SJCRH30 (cell line): ENCODE data around the gene HACD1. TPM values are rescaled to one million over a fixed set of nuclear protein-coding genes. Genes with fewer than 3 reads are reported as not detected.

Experiments used
- DNase-seq, 2 experiments: peaks; one replicate each; pipeline ENCODE4 v3.0.0-alpha.2; 2015 to 2020
- H3K27ac ChIP-seq: fragments of 250-450 bp; sonication (Bioruptor Pico); 2 replicates; pipeline ENCODE4 v1.5.1; 2020; ENCODE audit warnings: mild to moderate bottlenecking, moderate library complexity
- H3K27me3 ChIP-seq: fragments of 250-450 bp; sonication (Bioruptor Pico); 2 replicates; pipeline ENCODE4 v1.5.1; 2020; ENCODE audit warnings: mild to moderate bottlenecking, moderate library complexity
- H3K36me3 ChIP-seq: fragments of 250-450 bp; sonication (Bioruptor Pico); 2 replicates; pipeline ENCODE4 v1.5.1; 2020; ENCODE audit warnings: mild to moderate bottlenecking, moderate library complexity
- H3K4me1 ChIP-seq: fragments of 250-450 bp; sonication (Bioruptor Pico); 2 replicates; pipeline ENCODE4 v1.5.1; 2020; ENCODE audit warnings: mild to moderate bottlenecking, moderate library complexity
- H3K4me3 ChIP-seq: fragments of 250-450 bp; sonication (Bioruptor Pico); 2 replicates; pipeline ENCODE4 v1.5.1; 2020; ENCODE audit warnings: mild to moderate bottlenecking, moderate library complexity
- H3K9me3 ChIP-seq: fragments of 250-450 bp; sonication (Bioruptor Pico); replicated peaks from 2 replicates; pipeline ENCODE4 v1.5.1; 2020; ENCODE audit warnings: mild to moderate bottlenecking, moderate library complexity
- total RNA-seq: library from RNA; depleted of rRNA; stranded (reverse); fragments of >200 nt; shearing (Covaris generic); gene quantifications from 2 replicates; pipeline ENCODE4 v1.2.3, GENCODE V29; 2014; rRNA removed

HACD1 gene
- total RNA-seq, 1 experiment from 2014 or later, result 6.8 TPM

- Histone ChIP-seq H3K9me3 (no peaks in the 10 kb centered on the region), H3K36me3 (no peaks in the 10 kb centered on the region), H3K4me1 (no peaks in the 10 kb centered on the region), H3K27ac (no peak overlapping the region), H3K27me3 (no peaks in the 10 kb centered on the region), H3K4me3 (no peak overlapping the region)
- no peak for DNase-seq
Observed at GRCh38 chr10:17578603-17579002, 38.6 kb downstream of the HACD1 start.

GRCh38 chr10:17576768-17577167 is 40.4 kb downstream of the HACD1 start:
- no peak overlapping the region for H3K4me3 ChIP-seq
- no peaks in the 10 kb centered on the region for H3K4me1 ChIP-seq
- DNase-seq, result no peak
- H3K36me3 ChIP-seq, result no peaks in the 10 kb centered on the region
- no peak overlapping the region for H3K27ac ChIP-seq
- no peaks in the 10 kb centered on the region for H3K9me3 ChIP-seq
- H3K27me3 ChIP-seq, result no peaks in the 10 kb centered on the region

GRCh38 chr10:17564911-17565310 is 52.3 kb downstream of the HACD1 start:
- Histone ChIP-seq H3K27ac (no peak overlapping the region), H3K36me3 (no peaks in the 10 kb centered on the region), H3K4me1 (peaks cover 18% of the 10 kb centered on the region), H3K27me3 (no peaks in the 10 kb centered on the region), H3K9me3 (no peaks in the 10 kb centered on the region), H3K4me3 (no peak overlapping the region)
- no peak for DNase-seq

GRCh38 chr10:17563452-17563851 is 53.7 kb downstream of the HACD1 start:
- H3K9me3 ChIP-seq, result no peaks in the 10 kb centered on the region
- no peaks in the 10 kb centered on the region for H3K36me3 ChIP-seq
- H3K4me1 ChIP-seq, result peaks cover 18% of the 10 kb centered on the region
- DNase-seq, result no peak
- H3K4me3 ChIP-seq, result no peak overlapping the region
- H3K27ac ChIP-seq, result no peak overlapping the region
- no peaks in the 10 kb centered on the region for H3K27me3 ChIP-seq

GRCh38 chr10:17562614-17563013 is 54.6 kb downstream of the HACD1 start:
- Histone ChIP-seq H3K36me3 (no peaks in the 10 kb centered on the region), H3K4me3 (no peak overlapping the region), H3K27me3 (no peaks in the 10 kb centered on the region), H3K4me1 (peaks cover 18% of the 10 kb centered on the region), H3K27ac (peak overlapping the region; percentile 17; the same call in 1 of the 2 replicates), H3K9me3 (no peaks in the 10 kb centered on the region)
- DNase-seq, result peak; percentile 26 to 74

GRCh38 chr10:17561111-17561510 is 56.1 kb downstream of the HACD1 start:
- no peak for DNase-seq

GRCh38 chr10:17557459-17557858 is 59.7 kb downstream of the HACD1 start:
- no peak for DNase-seq
- H3K4me3 ChIP-seq, result no peak overlapping the region
- H3K27me3 ChIP-seq, result no peaks in the 10 kb centered on the region
- no peak overlapping the region for H3K27ac ChIP-seq
- H3K4me1 ChIP-seq, result peaks cover 7% of the 10 kb centered on the region
- no peaks in the 10 kb centered on the region for H3K9me3 ChIP-seq
- H3K36me3 ChIP-seq, result no peaks in the 10 kb centered on the region

More at GRCh38 chr10:17561111-17561510, 56.1 kb downstream of the HACD1 start:
- Histone ChIP-seq H3K9me3 (no peaks in the 10 kb centered on the region), H3K27ac (no peak overlapping the region), H3K27me3 (no peaks in the 10 kb centered on the region), H3K4me1 (peaks cover 18% of the 10 kb centered on the region), H3K36me3 (no peaks in the 10 kb centered on the region), H3K4me3 (no peak overlapping the region)

- Histone ChIP-seq H3K27me3 (no peaks in the 10 kb centered on the region; the same call in 1 of the 2 replicates), H3K36me3 (no peaks in the 10 kb centered on the region), H3K9me3 (no peaks in the 10 kb centered on the region), H3K4me3 (no peak overlapping the region), H3K27ac (no peak overlapping the region), H3K4me1 (no peaks in the 10 kb centered on the region)
- DNase-seq, result no peak
Observed at GRCh38 chr10:17548770-17549169, 68.4 kb downstream of the HACD1 start.

GRCh38 chr10:17548162-17548561 is 69.0 kb downstream of the HACD1 start:
- no peak for DNase-seq
- no peaks in the 10 kb centered on the region for H3K9me3 ChIP-seq
- H3K4me1 ChIP-seq, result no peaks in the 10 kb centered on the region
- H3K27me3 ChIP-seq, result no peaks in the 10 kb centered on the region; the same call in 1 of the 2 replicates
- no peak overlapping the region for H3K4me3 ChIP-seq
- H3K36me3 ChIP-seq, result no peaks in the 10 kb centered on the region
- H3K27ac ChIP-seq, result no peak overlapping the region

- H3K27ac ChIP-seq, result no peak overlapping the region
- H3K36me3 ChIP-seq, result no peaks in the 10 kb centered on the region
- H3K4me3 ChIP-seq, result no peak overlapping the region
- DNase-seq, result no peak
- H3K27me3 ChIP-seq, result no peaks in the 10 kb centered on the region; the same call in 1 of the 2 replicates
- H3K4me1 ChIP-seq, result no peaks in the 10 kb centered on the region
- no peaks in the 10 kb centered on the region for H3K9me3 ChIP-seq
Observed at GRCh38 chr10:17547060-17547459, 70.1 kb downstream of the HACD1 start.

GRCh38 chr10:17544465-17544864 is 72.7 kb downstream of the HACD1 start:
- Histone ChIP-seq H3K27me3 (no peaks in the 10 kb centered on the region), H3K9me3 (no peaks in the 10 kb centered on the region), H3K27ac (no peak overlapping the region), H3K4me1 (no peaks in the 10 kb centered on the region), H3K4me3 (no peak overlapping the region), H3K36me3 (no peaks in the 10 kb centered on the region)
- DNase-seq, result no peak

Other genes starting within 250 kb of the HACD1 start
- not detected in 2 replicates for gene ST8SIA6, start 162.8 kb downstream of the HACD1 start, total RNA-seq
- gene STAM, start 26.8 kb upstream of the HACD1 start, total RNA-seq, result 26.9 and 27.6 TPM in 2 replicates
- not detected in 2 replicates for gene TMEM236, start 134.8 kb upstream of the HACD1 start, total RNA-seq
- gene MRC1, start 192.0 kb upstream of the HACD1 start, total RNA-seq, result 0.03 TPM in 1 of 2 replicates, not detected in the other